ENCODE results near the gene NHLRC4.

Gene NHLRC4, protein sequence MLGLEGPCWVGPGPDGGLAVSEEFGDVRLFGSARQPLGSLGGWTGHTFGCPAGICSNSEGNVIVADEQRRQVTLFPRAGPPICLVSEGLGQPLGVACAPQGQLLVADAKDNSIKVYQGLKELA

DNA sequence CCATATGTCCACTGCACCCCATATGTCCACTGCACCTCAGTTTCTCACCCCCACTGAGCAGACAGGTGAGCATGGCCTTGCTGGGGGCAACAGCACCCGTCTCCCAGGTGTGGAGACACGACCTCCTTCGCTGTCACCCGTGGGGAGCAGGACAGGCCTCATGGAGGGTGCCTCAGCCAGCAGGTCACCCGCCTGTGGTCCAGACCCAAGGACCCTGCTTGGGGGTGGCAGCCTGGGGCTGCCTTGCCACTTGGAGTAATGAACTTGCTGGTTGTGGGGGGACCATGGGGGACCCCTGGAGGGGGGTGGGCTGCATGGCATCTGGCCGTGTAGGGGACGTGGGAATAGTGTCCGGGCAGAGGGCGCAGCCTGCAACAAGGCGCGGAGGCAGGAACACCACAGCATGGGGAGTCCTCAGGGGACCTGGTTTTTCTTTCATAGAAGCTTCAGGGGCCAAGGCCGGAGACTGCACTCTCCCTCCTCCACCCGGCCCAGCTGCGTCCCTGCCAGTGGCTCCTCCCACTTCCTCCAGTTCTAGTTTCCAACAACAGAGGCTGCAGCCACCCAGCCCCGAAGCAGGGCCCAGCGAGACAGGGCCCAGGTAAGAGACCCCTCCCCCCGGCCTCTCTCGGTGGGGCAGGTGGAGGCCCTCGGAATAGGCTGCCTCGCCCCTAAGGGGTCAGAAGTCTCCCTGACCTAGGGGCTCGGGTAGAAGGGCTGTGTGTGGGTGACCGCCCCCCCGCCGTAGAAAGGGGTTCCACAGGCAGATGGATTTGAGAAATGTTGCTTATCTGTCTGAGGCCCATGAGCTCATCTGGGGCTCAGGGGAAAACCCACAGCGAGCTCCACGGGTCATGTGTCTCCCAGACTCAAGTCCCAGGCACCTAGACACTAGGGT is at the start of gene NHLRC4:
TSS of gene NHLRC4 (plus strand) at position 531 of the 898 bp plus-strand sequence. CDS start 1,043 bp downstream, outside the sequence.
- peak; percentile 84 for DNase-seq

GRCh38 chr16:518858-519257 is 47.9 kb upstream of the NHLRC4 start:
- DNase-seq, result no peak

- no peak for DNase-seq
Measured at GRCh38 chr16:519425-519824, 47.4 kb upstream of the NHLRC4 start.

DNA sequence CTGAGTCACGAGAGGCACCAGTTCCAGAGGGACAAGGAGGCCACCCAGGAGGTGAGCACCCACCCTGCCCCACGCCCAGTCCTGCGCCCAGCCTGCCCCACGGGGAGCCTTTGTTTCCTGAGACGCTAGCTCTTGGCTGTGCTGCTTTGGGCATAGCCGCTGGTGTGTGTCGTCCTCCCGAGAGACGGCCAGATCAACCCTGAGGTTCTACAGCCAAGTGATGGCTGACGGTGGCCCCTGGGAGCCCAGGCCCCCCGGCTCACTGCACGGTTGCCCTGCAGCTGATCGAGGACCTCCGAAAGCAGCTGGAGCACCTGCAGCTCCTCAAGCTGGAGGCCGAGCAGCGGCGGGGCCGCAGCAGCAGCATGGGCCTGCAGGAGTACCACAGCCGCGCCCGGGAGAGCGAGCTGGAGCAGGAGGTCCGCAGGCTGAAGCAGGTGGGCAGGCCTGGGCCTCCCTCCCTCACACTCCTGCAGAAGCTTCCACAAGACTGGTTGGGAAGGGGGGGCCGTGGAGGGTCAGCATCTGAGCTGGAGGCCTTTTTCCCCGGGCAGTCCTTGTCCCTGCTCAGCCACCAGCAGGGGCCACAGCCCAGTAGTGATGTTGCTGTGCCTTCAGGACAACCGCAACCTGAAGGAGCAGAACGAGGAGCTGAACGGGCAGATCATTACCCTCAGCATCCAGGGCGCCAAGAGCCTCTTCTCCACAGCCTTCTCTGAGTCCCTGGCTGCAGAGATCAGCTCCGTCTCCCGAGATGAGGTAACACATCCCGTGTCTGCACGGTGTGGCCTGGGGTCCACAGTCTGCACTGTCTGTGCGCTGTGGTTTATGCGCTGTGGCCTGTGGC is 46.7 kb upstream of the NHLRC4 start:
- DNase-seq, result no peak

- DNase-seq, result no peak
Measured at GRCh38 chr16:520847-521246, 46.0 kb upstream of the NHLRC4 start.

DNA sequence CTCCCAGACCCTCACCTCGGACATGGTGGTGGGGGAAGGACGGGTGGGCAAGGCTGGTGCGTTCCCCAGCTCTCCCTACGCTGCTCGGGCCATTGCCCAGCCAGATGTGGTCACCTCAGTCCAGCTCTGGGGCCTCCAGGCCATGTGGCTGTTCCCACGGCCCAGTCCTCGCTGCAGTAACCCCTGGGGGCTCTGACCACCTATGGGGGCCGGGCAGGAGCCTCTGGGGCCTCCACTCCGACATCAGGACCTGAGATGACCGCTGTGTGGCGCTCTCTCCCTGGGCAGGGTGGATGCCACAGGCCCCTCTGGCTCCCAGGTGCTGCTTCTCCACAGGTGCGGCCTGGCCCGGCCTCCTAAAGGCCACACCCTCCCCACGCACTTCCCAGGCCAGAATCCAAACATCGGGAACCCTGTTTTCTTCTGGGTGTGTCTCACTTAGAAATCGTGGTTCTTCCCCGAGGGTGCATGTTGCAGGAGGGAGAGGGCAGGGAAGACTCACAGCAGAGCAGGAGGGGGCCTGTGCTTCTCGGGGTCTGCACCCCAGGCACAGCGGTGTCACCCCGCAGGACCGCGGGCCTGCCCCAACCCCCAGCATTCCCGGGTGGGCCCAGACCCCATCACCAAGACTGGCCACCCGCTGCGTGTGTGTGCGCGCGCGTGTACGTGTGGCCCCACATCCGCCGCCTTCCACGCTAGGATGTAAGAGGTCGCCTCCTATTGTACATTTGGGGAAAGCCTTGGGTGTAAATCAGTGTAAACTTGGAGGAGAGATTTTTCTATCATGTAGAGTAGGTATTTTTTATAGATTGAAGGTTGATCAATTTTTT is 45.2 kb upstream of the NHLRC4 start:
- DNase-seq, result no peak

- DNase-seq, result no peak
Measured at GRCh38 chr16:522320-523096, 44.3 kb upstream of the NHLRC4 start.

GRCh38 chr16:523097-523741 is 43.6 kb upstream of the NHLRC4 start:
- no peak for DNase-seq

- DNase-seq, result peak; percentile 23
Measured at GRCh38 chr16:524274-525040, 42.3 kb upstream of the NHLRC4 start.

- DNase-seq, result no peak
Measured at GRCh38 chr16:525123-525519, 41.7 kb upstream of the NHLRC4 start.

GRCh38 chr16:525520-526180 is 41.2 kb upstream of the NHLRC4 start:
- no peak for DNase-seq

GRCh38 chr16:526181-527014 is 40.4 kb upstream of the NHLRC4 start:
- DNase-seq, result peak; percentile 72

DNA sequence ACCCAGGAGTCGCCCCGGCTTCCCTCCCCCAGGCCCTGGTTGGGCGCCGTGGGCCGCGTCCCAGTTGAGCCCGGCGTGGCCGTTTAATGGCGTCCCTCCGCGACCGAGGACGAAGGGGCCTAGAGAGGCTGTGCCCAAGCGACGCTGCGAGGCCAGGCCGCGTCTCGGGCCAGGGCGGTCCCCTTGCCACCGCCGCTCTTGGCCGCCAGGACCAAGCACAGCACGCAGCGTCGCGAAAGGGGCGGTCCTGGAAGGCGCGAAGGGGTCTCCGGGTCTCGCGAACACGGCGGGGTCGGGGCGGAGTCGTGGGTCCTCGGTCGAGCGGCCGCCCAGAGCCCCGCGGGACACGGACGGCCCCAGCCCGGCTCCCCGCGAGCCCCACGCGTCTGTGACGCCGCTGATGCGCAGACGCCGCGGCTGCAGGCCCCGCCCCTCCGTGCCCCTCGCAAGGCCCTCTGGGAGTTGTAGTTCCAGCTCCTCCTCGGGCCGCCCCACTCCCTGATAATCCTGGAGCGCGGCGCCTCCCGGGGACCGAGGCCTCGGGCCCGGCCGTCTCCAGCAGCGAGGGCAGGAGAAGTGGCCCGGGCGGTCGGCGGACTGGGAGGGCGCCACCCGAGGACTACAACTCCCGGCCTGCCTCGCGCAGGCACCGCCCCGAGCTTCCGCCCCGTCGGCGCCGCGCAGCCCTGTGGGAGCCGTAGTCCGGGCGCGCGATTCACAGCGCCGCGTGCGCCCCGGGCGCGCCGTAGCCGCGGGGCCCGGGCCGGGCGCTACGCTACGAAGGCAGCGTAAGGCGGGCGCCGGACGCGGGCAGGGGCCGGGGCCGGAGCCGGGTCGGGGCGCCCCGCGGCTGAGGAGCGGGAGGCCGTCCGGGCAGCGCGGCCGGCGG is 39.5 kb upstream of the NHLRC4 start, which contains the start of gene CAPN15:
TSS of gene CAPN15 (plus strand) at position 698 of the 889 bp plus-strand sequence. CDS start 19,127 bp downstream, outside the sequence.
- peak; percentile 93 for DNase-seq

DNA sequence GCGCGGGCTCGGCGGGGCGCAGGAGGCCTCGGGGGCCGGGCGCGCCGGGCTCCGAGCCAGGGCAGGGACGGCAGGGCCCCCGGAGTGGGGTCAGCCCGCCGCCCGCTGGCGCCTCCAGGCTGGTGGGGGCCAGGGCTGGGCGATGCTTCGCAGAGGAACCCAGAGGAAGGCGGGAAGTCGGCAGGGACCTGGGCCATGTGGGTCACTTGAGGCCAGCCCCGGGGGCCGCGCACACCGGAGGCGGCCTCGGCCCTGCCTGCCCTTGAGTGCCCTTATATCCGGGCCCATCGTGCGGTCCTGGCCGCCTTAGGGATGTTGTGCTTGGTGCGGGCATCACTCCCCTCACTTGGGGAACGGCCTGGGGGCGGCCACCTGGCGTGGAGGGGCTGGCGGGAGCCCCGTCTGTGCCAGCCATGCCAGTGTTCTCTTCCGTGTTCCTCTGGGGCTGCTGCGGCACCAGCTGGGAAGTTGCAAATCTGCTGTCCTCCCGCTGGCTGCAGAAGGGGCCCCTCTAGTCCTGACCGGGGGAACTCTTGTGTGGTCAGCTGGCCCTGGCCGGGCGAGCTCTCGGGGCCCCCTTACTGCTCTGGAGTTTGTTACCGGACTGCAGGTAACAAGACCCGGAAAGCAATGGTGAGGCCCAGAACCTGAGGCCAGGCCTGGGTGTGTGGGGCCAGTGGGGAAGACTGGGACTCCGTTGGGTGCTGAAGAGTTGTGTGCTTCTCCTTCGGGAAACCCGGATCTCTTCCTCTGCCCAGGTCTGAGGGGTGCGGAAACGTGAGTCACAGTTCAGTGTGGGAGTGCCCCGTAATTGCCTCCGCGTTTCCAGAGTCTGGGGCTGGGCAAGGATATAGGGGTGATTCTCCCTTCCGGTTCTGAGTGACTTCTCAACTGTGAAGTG is 38.4 kb upstream of the NHLRC4 start:
- no peak for DNase-seq

DNA sequence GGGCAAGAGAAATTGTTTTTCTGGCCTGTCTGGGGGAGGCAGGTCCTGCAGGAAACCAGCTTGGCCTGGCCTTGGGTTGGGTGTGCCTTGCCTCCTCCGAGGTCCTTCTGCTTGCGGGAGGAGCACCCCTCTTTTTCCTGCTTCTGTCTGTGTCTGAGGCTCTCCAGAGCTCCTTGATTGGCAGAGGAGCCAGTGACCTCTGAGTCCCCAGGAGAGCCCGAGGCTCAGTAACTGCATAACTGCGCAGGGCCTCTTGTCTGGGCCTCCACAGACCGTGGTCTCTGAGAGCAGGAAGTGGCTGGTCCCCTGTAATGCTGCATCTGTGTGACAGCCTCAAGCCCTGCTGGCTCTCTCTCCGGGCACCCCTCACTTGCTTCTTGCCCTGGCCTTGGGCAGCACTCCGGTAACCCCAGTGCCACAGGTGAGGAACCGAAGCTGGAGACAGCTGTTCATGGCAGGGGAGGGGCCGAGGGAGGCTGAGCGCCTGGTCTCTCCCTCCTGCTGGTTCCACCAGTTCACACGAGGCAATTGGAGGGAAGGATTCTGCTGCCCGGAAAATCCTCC is 37.7 kb upstream of the NHLRC4 start:
- no peak for DNase-seq

Data from right hindlimb (tissue), 1 donor.